GM12892 (cell line): ENCODE data around the gene ASPN.

Source experiments
- POLR2A ChIP-seq: IDR thresholded peaks from 2 replicates; pipeline ENCODE4 v1.6.1; 2011; ENCODE audit warnings: low read depth, low read length, control low read depth
- POLR2AphosphoS5 ChIP-seq: IDR thresholded peaks from 2 replicates; pipeline ENCODE4 v1.6.1; 2011; ENCODE audit warnings: low read depth, low read length, control low read depth

DNA sequence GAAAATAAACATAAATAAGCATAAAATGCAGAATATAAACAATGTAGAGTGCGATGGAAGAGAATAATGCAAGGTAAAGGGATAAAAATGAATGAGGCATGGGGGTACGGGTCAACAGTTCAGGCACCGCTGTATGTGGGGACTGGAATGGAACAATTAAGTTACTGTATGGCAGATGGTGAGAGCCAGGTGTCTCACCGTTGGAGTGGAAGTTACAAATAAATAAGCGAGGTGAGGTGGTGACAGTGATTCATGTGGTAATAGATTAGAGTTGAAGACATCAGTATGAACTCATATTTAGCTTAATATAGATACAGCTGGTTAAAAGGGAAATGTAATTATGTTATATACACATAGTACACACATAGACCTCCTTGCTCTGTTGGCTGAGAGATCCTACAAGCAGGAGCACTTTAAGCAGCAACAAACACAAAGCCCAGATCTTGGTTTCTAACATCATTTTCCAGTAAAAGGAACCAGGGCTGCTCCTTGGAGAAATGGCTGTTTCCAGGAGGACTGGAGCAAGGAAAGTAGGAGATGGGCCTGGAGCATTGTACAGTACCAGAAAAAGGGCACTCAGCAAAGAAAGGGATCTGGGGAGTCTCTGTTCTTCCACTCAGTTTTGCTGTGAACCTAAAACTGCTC lies 55.7 kb downstream of the ASPN start:
- no peak for TF ChIP-seq POLR2AphosphoS5
- TF ChIP-seq POLR2A, result no peak
